Fibroblast of pulmonary artery (primary cell): ENCODE data around the gene MRPS18A.

Experiments
- DNase-seq: peaks from one replicate; pipeline ENCODE4 v3.0.0-alpha.2; 2010; ENCODE audit warnings: low read depth
- H3K4me3 ChIP-seq: replicated peaks from 2 replicates; pipeline ENCODE4 v1.5.1; 2011; ENCODE audit warnings: low read depth, mild to moderate bottlenecking, control low read depth, low read length, moderate library complexity
- TF ChIP-seq, protein P1 (sequence below): IDR thresholded peaks from 2 replicates; pipeline ENCODE4 v1.5.1; 2011; ENCODE audit warnings: mild to moderate bottlenecking, control low read depth, low read length, inconsistent platforms; ENCODE audit errors: missing control alignments

MRPS18A gene

DNA sequence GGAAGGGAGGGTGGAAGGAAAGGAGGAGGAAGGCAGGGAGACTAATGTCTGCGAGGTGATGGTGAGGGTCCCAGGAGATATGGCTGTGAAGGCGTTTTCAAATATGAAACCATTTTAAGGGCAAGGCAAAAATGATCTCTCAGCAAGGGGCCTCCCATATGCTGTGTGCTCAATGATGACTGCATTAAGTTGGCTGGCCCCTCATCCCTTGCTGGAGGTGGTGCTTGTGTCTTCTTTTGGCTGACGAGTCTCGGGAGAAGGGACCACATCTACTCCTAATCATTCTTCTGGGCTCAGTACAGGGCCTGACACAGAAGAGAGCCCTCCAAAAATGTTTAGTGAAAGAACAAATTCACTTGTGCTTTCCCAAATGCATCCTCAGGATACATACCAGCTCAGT is 23.0 kb upstream of the MRPS18A start:
- TF ChIP-seq, protein P1, sequence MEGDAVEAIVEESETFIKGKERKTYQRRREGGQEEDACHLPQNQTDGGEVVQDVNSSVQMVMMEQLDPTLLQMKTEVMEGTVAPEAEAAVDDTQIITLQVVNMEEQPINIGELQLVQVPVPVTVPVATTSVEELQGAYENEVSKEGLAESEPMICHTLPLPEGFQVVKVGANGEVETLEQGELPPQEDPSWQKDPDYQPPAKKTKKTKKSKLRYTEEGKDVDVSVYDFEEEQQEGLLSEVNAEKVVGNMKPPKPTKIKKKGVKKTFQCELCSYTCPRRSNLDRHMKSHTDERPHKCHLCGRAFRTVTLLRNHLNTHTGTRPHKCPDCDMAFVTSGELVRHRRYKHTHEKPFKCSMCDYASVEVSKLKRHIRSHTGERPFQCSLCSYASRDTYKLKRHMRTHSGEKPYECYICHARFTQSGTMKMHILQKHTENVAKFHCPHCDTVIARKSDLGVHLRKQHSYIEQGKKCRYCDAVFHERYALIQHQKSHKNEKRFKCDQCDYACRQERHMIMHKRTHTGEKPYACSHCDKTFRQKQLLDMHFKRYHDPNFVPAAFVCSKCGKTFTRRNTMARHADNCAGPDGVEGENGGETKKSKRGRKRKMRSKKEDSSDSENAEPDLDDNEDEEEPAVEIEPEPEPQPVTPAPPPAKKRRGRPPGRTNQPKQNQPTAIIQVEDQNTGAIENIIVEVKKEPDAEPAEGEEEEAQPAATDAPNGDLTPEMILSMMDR = no peak

DNA sequence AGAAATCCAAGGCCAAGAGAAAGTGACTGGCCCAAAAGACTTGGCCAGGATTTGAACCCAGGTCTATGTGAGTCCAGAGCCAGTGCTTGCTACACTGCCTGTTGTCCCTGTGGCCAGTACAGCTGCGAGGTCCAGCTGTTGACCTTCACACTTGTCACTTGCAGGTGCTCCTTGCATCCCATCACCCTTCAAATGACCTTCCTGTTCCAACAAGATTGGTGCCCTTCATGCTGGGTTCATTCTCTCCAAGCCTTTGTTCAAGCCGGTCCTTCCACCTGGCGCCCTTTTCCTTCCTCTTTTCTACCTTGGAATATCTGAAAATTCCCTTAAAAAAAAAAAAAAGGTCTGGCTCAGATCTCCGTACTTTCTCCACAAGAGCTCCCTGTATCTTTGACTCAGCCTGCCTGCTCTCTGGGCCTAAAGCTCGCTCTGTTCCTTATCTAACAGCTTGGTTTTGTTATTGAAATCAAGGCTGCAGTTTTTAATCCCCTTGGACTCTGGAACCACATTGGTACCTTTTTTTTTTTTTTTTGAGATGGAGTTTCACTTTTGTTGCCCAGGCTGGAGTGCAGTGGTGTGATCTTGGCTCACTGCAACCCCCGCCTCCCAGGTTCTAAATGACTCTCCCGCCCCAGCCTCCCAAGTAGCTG is 22.2 kb upstream of the MRPS18A start:
- DNase-seq = peak; percentile 47
- TF ChIP-seq, protein P1 = no peak
- H3K4me3 ChIP-seq = no peak overlapping the region

More for the DNA sequence above, 23.0 kb upstream of the MRPS18A start:
- H3K4me3 ChIP-seq = no peak overlapping the region
- DNase-seq = no peak

DNA sequence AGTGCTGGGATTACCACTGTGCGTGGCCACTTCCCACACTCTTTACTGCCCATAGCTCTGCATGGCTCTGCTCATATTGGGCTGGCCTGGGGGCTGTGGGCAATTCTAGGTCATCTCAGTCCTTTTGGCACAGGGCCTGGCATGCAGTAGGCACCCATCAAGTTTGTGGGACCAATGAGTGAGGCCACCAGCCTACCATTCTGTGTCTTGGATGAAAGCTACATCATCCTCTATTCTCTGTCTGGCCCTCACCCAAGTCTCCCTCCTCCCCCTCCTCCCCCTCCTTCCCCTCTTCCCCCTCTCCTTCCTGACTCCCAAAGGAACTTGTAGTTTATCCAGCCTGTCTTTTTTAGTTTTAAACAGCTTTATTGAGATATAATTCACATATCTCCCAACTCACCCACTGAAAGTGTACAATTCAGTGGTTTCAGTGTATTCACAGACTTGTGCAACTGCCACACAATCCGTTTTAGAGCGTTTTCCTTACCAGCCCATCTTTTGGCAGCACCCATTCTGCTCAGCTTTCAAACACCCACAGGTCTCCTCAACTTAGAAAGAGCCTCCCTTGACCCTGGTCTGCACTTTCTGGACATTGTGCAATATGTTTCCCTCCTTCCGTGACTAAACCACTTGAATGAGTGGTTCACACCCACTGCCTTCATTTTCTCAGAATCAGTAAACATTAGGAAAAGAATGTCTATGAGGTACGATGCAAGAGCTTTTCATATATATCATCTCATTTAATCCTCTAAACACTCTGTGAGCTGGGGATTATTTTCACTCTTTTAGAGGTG is 21.5 kb upstream of the MRPS18A start:
- TF ChIP-seq, protein P1 = no peak
- peak; percentile 96 for DNase-seq
- no peak overlapping the region for H3K4me3 ChIP-seq

DNA sequence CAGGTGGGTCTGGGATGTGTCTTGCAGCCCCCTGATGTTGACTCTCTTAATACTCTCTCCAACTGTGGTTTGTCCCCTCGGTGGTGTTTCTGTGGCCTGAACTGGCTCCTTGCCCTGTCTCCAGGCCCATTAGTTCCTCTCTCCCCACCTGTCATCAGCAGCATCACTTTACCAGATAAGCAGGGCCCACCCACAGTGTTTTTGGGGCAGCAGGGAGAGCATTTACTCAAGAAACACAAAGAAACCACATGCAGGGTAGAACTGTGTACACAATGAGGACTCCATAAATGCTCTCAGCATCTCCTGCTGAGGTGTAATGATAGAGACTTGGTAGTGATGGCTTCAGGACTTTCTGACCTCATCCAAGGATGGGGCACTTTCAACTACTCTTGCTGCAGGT is 20.2 kb upstream of the MRPS18A start:
- H3K4me3 ChIP-seq = no peak overlapping the region
- TF ChIP-seq, protein P1 = no peak
- no peak for DNase-seq

DNA sequence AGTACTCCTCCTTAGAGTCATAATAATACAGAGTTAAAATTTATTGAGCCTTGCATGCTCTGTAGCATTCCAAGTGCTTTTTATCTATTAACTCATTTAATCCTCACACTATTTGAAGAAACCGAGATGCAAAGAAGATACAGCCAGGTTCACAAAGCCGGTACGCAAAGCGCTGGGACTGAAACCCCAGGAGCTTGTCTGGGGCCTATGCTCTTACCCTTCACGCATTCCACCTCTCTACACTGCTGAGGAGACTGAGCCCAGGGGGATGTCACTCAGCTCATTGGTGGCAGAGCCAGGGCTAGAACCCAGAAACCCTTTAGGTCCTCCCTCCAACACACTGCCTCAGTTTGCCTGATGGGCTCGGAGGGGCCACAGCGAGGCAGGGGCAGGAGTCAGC is 19.7 kb upstream of the MRPS18A start:
- H3K4me3 ChIP-seq = no peak overlapping the region
- DNase-seq = no peak
- TF ChIP-seq, protein P1 = no peak

DNA sequence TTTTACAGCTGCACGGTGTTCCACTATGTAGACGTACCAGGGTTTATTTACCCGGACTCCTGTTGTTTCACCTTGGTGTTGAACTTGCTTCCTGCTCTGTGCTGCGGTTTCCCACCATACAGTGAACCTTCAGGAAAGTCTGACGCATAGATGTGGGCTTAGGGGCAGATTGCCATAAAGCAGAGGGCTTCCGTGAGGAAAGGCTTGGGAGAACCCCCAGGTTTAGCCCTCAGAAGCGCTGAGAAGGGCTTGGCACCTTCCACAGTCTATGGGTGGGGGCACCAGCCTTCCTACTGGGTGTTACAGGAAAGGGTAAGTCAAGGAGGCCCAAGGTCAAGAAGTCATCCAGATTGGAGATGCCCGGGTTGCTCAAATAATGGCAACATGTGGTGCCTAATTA is 19.2 kb upstream of the MRPS18A start:
- DNase-seq = peak; percentile 82
- no peak overlapping the region for H3K4me3 ChIP-seq
- TF ChIP-seq, protein P1 = no peak
